IPS-18a (cell line): ENCODE measurements around the gene SESN3.
"Not testable (repeated sequence)": the region's sequence is repeated elsewhere in the genome, so short reads cannot be mapped to it uniquely, and the experiment has no call there.

Source experiments
- H3K27ac ChIP-seq: one replicate; pipeline ENCODE4 v1.5.1; 2013; ENCODE audit warnings: low read length
- H3K27me3 ChIP-seq: one replicate; pipeline ENCODE4 v1.6.1; 2013; ENCODE audit warnings: mild to moderate bottlenecking, low read length; ENCODE audit not compliant: control insufficient read depth, insufficient read depth
- H3K36me3 ChIP-seq: one replicate; pipeline ENCODE4 v1.6.1; 2013; ENCODE audit warnings: low read depth, low read length; ENCODE audit not compliant: control insufficient read depth
- H3K4me1 ChIP-seq: one replicate; pipeline ENCODE4 v1.6.1; 2013; ENCODE audit warnings: low read depth, low read length; ENCODE audit not compliant: control insufficient read depth
- H3K4me3 ChIP-seq: one replicate; pipeline ENCODE4 v1.5.1; 2013; ENCODE audit warnings: low read length
- H3K9ac ChIP-seq: one replicate; pipeline ENCODE4 v1.6.1; 2013; ENCODE audit warnings: mild to moderate bottlenecking, low read length, moderate library complexity
- H3K9me3 ChIP-seq: one replicate; pipeline ENCODE4 v1.6.1; 2013; ENCODE audit warnings: low read depth, low read length; ENCODE audit not compliant: control insufficient read depth

The SESN3 gene

GRCh38 chr11:95231127-95231880 lies at the start of gene SESN3:
TSS of gene SESN3 (minus strand) at chr11:95231202. CDS start at chr11:95230860, 342 bp downstream.
- Histone ChIP-seq H3K9me3 (no peaks in the 10 kb centered on the region), H3K27me3 (peaks cover 16% of the 10 kb centered on the region), H3K4me1 (peaks cover 43% of the 10 kb centered on the region), H3K9ac (peak within 1 kb of the TSS; percentile 66), H3K4me3 (peak within 1 kb of the TSS; percentile 79), H3K27ac (peak within 1 kb of the TSS; percentile 24), H3K36me3 (no peaks in the 10 kb centered on the region)

GRCh38 chr11:95279921-95280868 lies 49.2 kb upstream of the SESN3 start:
- H3K9ac ChIP-seq: no peak overlapping the region
- H3K4me1 ChIP-seq: peaks cover 32% of the 10 kb centered on the region
- no peaks in the 10 kb centered on the region for H3K9me3 ChIP-seq
- no peak overlapping the region for H3K4me3 ChIP-seq
- no peaks in the 10 kb centered on the region for H3K36me3 ChIP-seq
- no peak overlapping the region for H3K27ac ChIP-seq
- H3K27me3 ChIP-seq: no peaks in the 10 kb centered on the region

- Histone ChIP-seq H3K36me3 (no peaks in the 10 kb centered on the region), H3K4me1 (peaks cover 32% of the 10 kb centered on the region), H3K9me3 (no peaks in the 10 kb centered on the region), H3K9ac (no peak overlapping the region), H3K27ac (no peak overlapping the region), H3K4me3 (no peak overlapping the region), H3K27me3 (no peaks in the 10 kb centered on the region)
Observed at GRCh38 chr11:95277868-95278267, 46.9 kb upstream of the SESN3 start.

- H3K27ac ChIP-seq: no peak overlapping the region
- no peak overlapping the region for H3K4me3 ChIP-seq
- H3K27me3 ChIP-seq: no peaks in the 10 kb centered on the region
- no peak overlapping the region for H3K9ac ChIP-seq
- no peaks in the 10 kb centered on the region for H3K9me3 ChIP-seq
- H3K4me1 ChIP-seq: peaks cover 19% of the 10 kb centered on the region
- H3K36me3 ChIP-seq: no peaks in the 10 kb centered on the region
Observed at GRCh38 chr11:95276139-95276538, 45.1 kb upstream of the SESN3 start.

GRCh38 chr11:95273618-95274017 lies 42.6 kb upstream of the SESN3 start:
- H3K27ac ChIP-seq, H3K36me3 ChIP-seq, H3K4me3 ChIP-seq, H3K27me3 ChIP-seq, H3K9me3 ChIP-seq, H3K4me1 ChIP-seq, H3K9ac ChIP-seq: not testable (repeated sequence)

GRCh38 chr11:95269036-95269819 lies 38.2 kb upstream of the SESN3 start:
- Histone ChIP-seq H3K27me3 (no peaks in the 10 kb centered on the region), H3K4me3 (no peak overlapping the region), H3K36me3 (no peaks in the 10 kb centered on the region), H3K4me1 (peaks cover 8% of the 10 kb centered on the region), H3K9me3 (no peaks in the 10 kb centered on the region), H3K27ac (no peak overlapping the region), H3K9ac (no peak overlapping the region)

GRCh38 chr11:95268391-95268790 lies 37.4 kb upstream of the SESN3 start:
- Histone ChIP-seq H3K36me3 (no peaks in the 10 kb centered on the region), H3K9me3 (no peaks in the 10 kb centered on the region), H3K4me1 (peaks cover 8% of the 10 kb centered on the region), H3K9ac (no peak overlapping the region), H3K4me3 (no peak overlapping the region), H3K27me3 (no peaks in the 10 kb centered on the region), H3K27ac (no peak overlapping the region)

GRCh38 chr11:95267601-95268213 lies 36.7 kb upstream of the SESN3 start:
- H3K4me1 ChIP-seq: peaks cover 8% of the 10 kb centered on the region
- no peak overlapping the region for H3K9ac ChIP-seq
- no peak overlapping the region for H3K27ac ChIP-seq
- no peaks in the 10 kb centered on the region for H3K27me3 ChIP-seq
- no peaks in the 10 kb centered on the region for H3K36me3 ChIP-seq
- H3K9me3 ChIP-seq: no peaks in the 10 kb centered on the region
- H3K4me3 ChIP-seq: no peak overlapping the region

GRCh38 chr11:95266751-95267374 lies 35.9 kb upstream of the SESN3 start:
- Histone ChIP-seq H3K4me3 (no peak overlapping the region), H3K9me3 (no peaks in the 10 kb centered on the region), H3K36me3 (no peaks in the 10 kb centered on the region), H3K9ac (no peak overlapping the region), H3K27ac (no peak overlapping the region), H3K27me3 (no peaks in the 10 kb centered on the region), H3K4me1 (peaks cover 8% of the 10 kb centered on the region)

- Histone ChIP-seq H3K4me1 (peaks cover 8% of the 10 kb centered on the region), H3K4me3 (no peak overlapping the region), H3K27me3 (no peaks in the 10 kb centered on the region), H3K9ac (no peak overlapping the region), H3K9me3 (no peaks in the 10 kb centered on the region), H3K36me3 (no peaks in the 10 kb centered on the region), H3K27ac (no peak overlapping the region)
Observed at GRCh38 chr11:95264881-95265280, 33.9 kb upstream of the SESN3 start.
